Stimulated activated CD8-positive, alpha-beta memory T cell treated with anti-CD3 and anti-CD28 coated beads, Interleukin-12 subunit alpha, Interleukin-12 subunit beta, amount 100 ng/mL, for 1 hour (primary cell): Measurements from ENCODE around the gene RNF126.
"Not testable (repeated sequence)": the region's sequence is repeated elsewhere in the genome, so short reads cannot be mapped to it uniquely, and the experiment has no call there.

ENCODE experiments used
- DNase-seq: peaks from one replicate; pipeline ENCODE4 v3.0.0-alpha.2; 2020; ENCODE audit warnings: low read depth

Gene RNF126

GRCh38 chr19:685454-685931 is 22.5 kb upstream of the RNF126 start:
- no peak for DNase-seq

DNA sequence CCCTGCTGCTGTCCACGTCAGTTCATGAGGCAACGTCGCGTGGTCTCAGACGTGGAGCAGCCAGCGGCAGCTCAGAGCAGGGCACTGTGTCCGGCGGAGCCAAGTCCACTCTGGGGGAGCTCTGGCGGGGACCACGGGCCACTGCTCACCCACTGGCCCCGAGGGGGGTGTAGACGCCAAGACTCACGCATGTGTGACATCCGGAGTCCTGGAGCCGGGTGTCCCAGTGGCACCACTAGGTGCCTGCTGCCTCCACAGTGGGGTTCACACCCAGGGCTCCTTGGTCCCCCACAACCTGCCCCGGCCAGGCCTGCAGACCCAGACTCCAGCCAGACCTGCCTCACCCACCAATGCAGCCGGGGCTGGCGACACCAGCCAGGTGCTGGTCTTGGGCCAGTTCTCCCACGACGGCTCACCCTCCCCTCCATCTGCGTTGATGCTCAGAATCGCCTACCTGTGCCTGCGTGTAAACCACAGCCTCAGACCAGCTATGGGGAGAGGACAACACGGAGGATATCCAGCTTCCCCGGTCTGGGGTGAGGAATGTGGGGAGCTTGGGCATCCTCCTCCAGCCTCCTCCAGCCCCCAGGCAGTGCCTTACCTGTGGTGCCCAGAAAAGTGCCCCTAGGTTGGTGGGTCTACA is 19.8 kb upstream of the RNF126 start:
- DNase-seq: no peak

GRCh38 chr19:681029-682019 is 18.3 kb upstream of the RNF126 start:
- no peak for DNase-seq

DNA sequence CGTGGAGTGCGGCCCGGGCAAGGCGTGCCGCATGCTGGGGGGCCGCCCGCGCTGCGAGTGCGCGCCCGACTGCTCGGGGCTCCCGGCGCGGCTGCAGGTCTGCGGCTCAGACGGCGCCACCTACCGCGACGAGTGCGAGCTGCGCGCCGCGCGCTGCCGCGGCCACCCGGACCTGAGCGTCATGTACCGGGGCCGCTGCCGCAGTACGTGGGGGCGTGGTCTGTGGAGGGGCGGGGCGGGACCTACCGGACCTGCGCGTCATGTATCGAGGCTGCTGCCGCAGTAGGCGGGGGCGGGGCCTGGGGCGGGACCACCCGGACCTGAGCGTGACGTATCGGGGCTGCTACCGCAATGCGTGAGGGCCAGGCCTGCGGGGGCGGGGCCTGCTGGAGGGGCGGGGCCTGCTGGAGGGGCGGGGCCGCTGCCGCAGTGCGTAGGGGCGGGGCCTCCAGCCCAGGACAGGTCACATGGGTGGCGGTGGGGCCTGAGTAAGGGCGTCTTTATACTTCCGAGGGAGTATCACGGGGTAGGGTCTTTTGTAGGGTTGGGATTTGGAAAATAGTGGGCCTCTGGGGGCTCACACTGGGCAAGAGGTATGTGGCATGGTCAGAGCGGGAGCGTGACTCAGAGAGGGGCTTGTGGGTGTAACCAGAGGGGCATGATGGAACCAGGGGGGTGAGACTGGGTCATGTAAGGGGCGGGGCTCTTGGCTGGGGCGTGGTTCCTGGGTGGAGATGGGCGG is 17.4 kb upstream of the RNF126 start:
- peak; percentile 98 for DNase-seq

- no peak for DNase-seq
These were observed 16.6 kb upstream of the RNF126 start for GRCh38 chr19:679418-680286.

- no peak for DNase-seq
These were observed 15.9 kb upstream of the RNF126 start for GRCh38 chr19:678791-679388.

GRCh38 chr19:677601-678436 is 14.8 kb upstream of the RNF126 start:
- no peak for DNase-seq

DNA sequence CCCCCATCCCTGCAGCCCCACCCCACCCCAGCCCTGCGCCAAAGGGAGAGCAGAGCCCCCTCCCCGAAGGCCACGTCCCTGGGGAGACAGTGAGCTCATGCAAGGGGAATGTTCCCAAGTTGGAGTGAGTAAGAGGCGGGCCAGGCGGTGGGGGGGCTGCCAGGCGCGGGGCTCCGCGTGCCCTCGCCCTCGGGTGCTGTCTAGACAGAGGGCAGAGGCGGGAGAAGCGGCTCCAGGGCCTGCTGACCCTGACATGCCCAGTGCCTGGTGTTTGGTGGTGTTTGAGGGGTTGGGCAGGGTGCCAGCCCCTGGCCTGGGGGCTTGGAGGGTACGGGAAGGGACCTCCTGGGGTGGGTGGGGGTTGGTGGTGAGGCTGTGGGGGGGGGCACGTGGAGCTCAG is 14.2 kb upstream of the RNF126 start:
- no peak for DNase-seq

GRCh38 chr19:676339-677105 is 13.5 kb upstream of the RNF126 start, which contains the start of gene FSTL3:
Gene FSTL3, plus strand, starts transcription at chr19:676392. Its CDS starts 32 bp downstream, at chr19:676424.
- DNase-seq: no peak

DNA sequence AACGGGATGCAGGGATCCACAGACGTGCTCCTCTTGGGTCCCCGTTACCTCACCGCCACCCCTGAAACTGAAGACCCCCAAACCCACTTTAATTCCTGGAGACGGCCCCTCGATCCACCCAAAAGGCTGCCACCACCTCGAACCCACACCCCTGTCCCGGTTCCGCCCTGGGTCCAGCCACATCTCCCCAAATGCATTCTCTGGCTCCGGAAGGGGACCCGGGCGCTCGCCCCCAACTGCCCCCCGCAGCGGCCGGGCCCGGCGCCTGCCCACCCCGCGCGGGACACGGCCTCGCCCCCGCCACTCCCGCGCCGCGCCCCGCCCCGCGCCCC is 13.0 kb upstream of the RNF126 start:
- DNase-seq: no peak

DNA sequence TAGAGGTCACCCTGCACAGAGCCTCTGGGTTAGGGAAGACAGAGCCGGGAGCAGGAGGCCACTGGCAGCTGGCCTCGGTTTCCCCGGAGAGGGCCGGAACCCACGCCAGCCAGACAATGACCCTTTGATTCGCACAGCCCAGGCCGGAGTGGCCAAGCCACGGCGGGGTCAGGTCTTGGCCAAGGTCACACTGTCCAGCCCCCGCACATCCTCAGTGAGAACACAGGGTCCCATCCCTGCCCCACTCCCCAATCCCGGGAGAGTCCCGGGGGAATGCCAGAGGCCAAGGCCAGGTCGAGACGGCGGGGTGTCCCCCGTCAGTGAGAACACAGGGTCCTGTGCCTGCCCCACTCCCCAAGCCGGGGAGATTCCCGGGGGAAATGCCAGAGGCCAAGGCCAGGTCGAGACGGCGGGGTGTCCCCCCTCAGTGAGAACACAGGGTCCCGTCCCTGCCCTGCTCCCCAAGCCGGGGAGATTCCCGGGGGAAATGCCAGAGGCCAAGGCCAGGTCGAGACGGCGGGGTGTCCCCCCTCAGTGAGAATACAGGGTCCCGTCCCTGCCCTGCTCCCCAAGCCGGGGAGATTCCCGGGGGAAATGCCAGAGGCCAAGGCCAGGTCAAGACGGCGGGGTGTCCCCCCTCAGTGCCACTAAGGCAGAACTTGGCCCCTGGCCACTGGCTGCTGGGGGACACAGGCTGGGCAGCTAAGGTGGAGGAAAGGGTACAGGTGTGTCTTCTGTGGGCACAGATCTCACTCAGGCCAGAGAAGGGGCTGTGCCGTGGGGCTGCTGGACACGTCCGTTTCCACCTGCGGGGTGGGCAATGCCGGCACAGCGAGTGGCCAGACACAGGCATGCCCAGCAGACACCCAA is 11.5 kb upstream of the RNF126 start:
- no peak for DNase-seq

DNA sequence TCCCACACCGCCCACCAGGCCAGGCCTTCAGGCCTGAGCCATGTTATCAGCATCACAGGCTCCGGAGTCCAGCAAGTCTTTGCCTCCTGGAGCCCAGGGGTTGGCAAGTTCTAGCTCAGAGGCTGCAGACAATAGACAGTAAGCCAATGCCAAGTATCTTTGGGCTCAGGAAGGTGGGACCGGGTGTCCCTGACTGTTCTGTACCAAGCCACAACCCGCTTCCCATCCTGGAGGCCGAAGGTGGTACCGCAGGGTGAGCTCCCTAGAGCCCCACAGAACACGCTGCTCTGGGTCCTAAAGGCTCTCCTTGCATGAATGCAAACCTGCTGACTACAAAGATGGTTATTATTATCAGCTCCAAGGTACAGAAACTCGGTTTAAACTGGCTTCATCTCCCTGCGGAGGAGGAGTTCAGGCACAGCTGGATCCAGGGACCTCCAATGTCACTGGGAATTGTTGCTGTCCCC is 7.6 kb upstream of the RNF126 start:
- no peak for DNase-seq

- not testable (repeated sequence) for DNase-seq
These were observed 5.8 kb upstream of the RNF126 start for GRCh38 chr19:668675-669434.

GRCh38 chr19:666985-667573 is 4.1 kb upstream of the RNF126 start:
- not testable (repeated sequence) for DNase-seq

GRCh38 chr19:664913-665443 is 2.0 kb upstream of the RNF126 start:
- DNase-seq: peak; percentile 68

- DNase-seq: no peak
These were observed 686 bp upstream of the RNF126 start for GRCh38 chr19:663682-664117.
